ENCODE measurements around the gene SYNJ1.
"Not testable (repeated sequence)": the region's sequence is repeated elsewhere in the genome, so short reads cannot be mapped to it uniquely, and the experiment has no call there.

The SYNJ1 gene

GRCh38 chr21:32698286-32698685 lies 29.5 kb downstream of the SYNJ1 start:
- Histone ChIP-seq H3K27me3 (ENCODE audit: low read depth) (no peaks in the 10 kb centered on the region), H3K9me3 (no peaks in the 10 kb centered on the region), H3K4me3 (no peak overlapping the region), H3K4me1 (peaks cover 16% of the 10 kb centered on the region), H3K36me3 (replicated peaks) (no peaks in the 10 kb centered on the region; the same call in 1 of the 2 replicates)
- in situ Hi-C loops (cut with MboI; ENCODE audit: low sequenced_read_pairs) = no loop called here
- DNase-seq (ENCODE audit: low spot score in 2 of 2) = no peak

GRCh38 chr21:32695482-32695881 lies 32.3 kb downstream of the SYNJ1 start:
- DNase-seq (ENCODE audit: low spot score in 2 of 2); H3K36me3 ChIP-seq (replicated peaks); H3K9me3 ChIP-seq; H3K4me3 ChIP-seq; in situ Hi-C loops (cut with MboI; ENCODE audit: low sequenced_read_pairs); H3K27me3 ChIP-seq (ENCODE audit: low read depth); H3K4me1 ChIP-seq: not testable (repeated sequence)

GRCh38 chr21:32693581-32693980 lies 34.2 kb downstream of the SYNJ1 start:
- Histone ChIP-seq H3K36me3 (replicated peaks) (no peaks in the 10 kb centered on the region; the same call in 1 of the 2 replicates), H3K27me3 (ENCODE audit: low read depth) (no peaks in the 10 kb centered on the region), H3K4me3 (no peak overlapping the region), H3K9me3 (no peaks in the 10 kb centered on the region), H3K4me1 (no peaks in the 10 kb centered on the region)
- in situ Hi-C loops (cut with MboI; ENCODE audit: low sequenced_read_pairs) = no loop called here
- DNase-seq (ENCODE audit: low spot score in 2 of 2) = no peak

GRCh38 chr21:32690085-32690484 lies 37.7 kb downstream of the SYNJ1 start:
- in situ Hi-C loops (cut with MboI; ENCODE audit: low sequenced_read_pairs) = no loop called here
- no peak for DNase-seq (ENCODE audit: low spot score in 2 of 2)
- Histone ChIP-seq H3K36me3 (replicated peaks) (no peaks in the 10 kb centered on the region; the same call in 1 of the 2 replicates), H3K4me1 (no peaks in the 10 kb centered on the region), H3K27me3 (ENCODE audit: low read depth) (no peaks in the 10 kb centered on the region), H3K9me3 (no peaks in the 10 kb centered on the region), H3K4me3 (no peak overlapping the region)

GRCh38 chr21:32687643-32688345 lies 40.0 kb downstream of the SYNJ1 start:
- DNase-seq (ENCODE audit: low spot score in 2 of 2) = no peak
- no peaks in the 10 kb centered on the region for H3K9me3 ChIP-seq
- in situ Hi-C loops (cut with MboI; ENCODE audit: low sequenced_read_pairs) = no loop called here
- no peak overlapping the region for H3K4me3 ChIP-seq
- no peaks in the 10 kb centered on the region for H3K36me3 ChIP-seq (replicated peaks)
- H3K4me1 ChIP-seq = peaks cover under 1% of the 10 kb centered on the region; the same call in 1 of the 2 replicates
- H3K27me3 ChIP-seq (ENCODE audit: low read depth) = no peaks in the 10 kb centered on the region

GRCh38 chr21:32682696-32683474 lies 44.9 kb downstream of the SYNJ1 start:
- Histone ChIP-seq H3K36me3 (replicated peaks) (no peaks in the 10 kb centered on the region), H3K9me3 (no peaks in the 10 kb centered on the region), H3K4me3 (no peak overlapping the region), H3K27me3 (ENCODE audit: low read depth) (no peaks in the 10 kb centered on the region), H3K4me1 (peaks cover 7% of the 10 kb centered on the region)
- no peak for DNase-seq (ENCODE audit: low spot score in 2 of 2)
- in situ Hi-C loops (cut with MboI; ENCODE audit: low sequenced_read_pairs) = no loop called here

- Histone ChIP-seq H3K27me3 (ENCODE audit: low read depth) (no peaks in the 10 kb centered on the region), H3K36me3 (replicated peaks) (0 out of 2 replicates have a peak, but pooled peaks cover 3% of the 10 kb centered on the region), H3K9me3 (no peaks in the 10 kb centered on the region), H3K4me1 (no peaks in the 10 kb centered on the region), H3K4me3 (no peak overlapping the region)
- DNase-seq (ENCODE audit: low spot score in 2 of 2) = no peak
- in situ Hi-C loops (cut with MboI; ENCODE audit: low sequenced_read_pairs) = loop anchor here (25.0 kb wide), 1 partner anchor 513 kb away; no protein-coding TSS in a partner anchor
Measured at GRCh38 chr21:32674731-32675130, 53.1 kb downstream of the SYNJ1 start.

- no peaks in the 10 kb centered on the region for H3K27me3 ChIP-seq (ENCODE audit: low read depth)
- peaks cover 6% of the 10 kb centered on the region for H3K36me3 ChIP-seq (replicated peaks)
- no peak overlapping the region for H3K4me3 ChIP-seq
- no peak for DNase-seq (ENCODE audit: low spot score in 2 of 2)
- no peaks in the 10 kb centered on the region for H3K9me3 ChIP-seq
- no peaks in the 10 kb centered on the region for H3K4me1 ChIP-seq
- in situ Hi-C loops (cut with MboI; ENCODE audit: low sequenced_read_pairs) = loop anchor here (25.0 kb wide), 1 partner anchor 513 kb away; no protein-coding TSS in a partner anchor
Measured at GRCh38 chr21:32674038-32674437, 53.8 kb downstream of the SYNJ1 start.

GRCh38 chr21:32666258-32666657 lies 61.6 kb downstream of the SYNJ1 start:
- no peak for DNase-seq (ENCODE audit: low spot score in 2 of 2)
- no peaks in the 10 kb centered on the region for H3K4me1 ChIP-seq
- H3K36me3 ChIP-seq (replicated peaks) = peaks cover 28% of the 10 kb centered on the region
- in situ Hi-C loops (cut with MboI; ENCODE audit: low sequenced_read_pairs) = loop anchor here (25.0 kb wide), 1 partner anchor 521 kb away; no protein-coding TSS in a partner anchor
- H3K4me3 ChIP-seq = no peak overlapping the region
- no peaks in the 10 kb centered on the region for H3K9me3 ChIP-seq
- H3K27me3 ChIP-seq (ENCODE audit: low read depth) = no peaks in the 10 kb centered on the region

- in situ Hi-C loops (cut with MboI; ENCODE audit: low sequenced_read_pairs) = loop anchor here (25.0 kb wide), 1 partner anchor 523 kb away; no protein-coding TSS in a partner anchor
- not testable (repeated sequence) for H3K27me3 ChIP-seq (ENCODE audit: low read depth); H3K4me3 ChIP-seq; H3K4me1 ChIP-seq; H3K9me3 ChIP-seq; DNase-seq (ENCODE audit: low spot score in 2 of 2)
- H3K36me3 ChIP-seq (replicated peaks) = peaks cover 22% of the 10 kb centered on the region
Measured at GRCh38 chr21:32664095-32664494, 63.7 kb downstream of the SYNJ1 start.

- not testable (repeated sequence) for H3K9me3 ChIP-seq; H3K27me3 ChIP-seq (ENCODE audit: low read depth); H3K4me3 ChIP-seq; DNase-seq (ENCODE audit: low spot score in 2 of 2); H3K4me1 ChIP-seq
- in situ Hi-C loops (cut with MboI; ENCODE audit: low sequenced_read_pairs) = loop anchor here (25.0 kb wide), 1 partner anchor 525 kb away; no protein-coding TSS in a partner anchor
- H3K36me3 ChIP-seq (replicated peaks) = peaks cover 26% of the 10 kb centered on the region
Measured at GRCh38 chr21:32661981-32662380, 65.8 kb downstream of the SYNJ1 start.

- H3K4me1 ChIP-seq; H3K27me3 ChIP-seq (ENCODE audit: low read depth); H3K4me3 ChIP-seq; DNase-seq (ENCODE audit: low spot score in 2 of 2); H3K9me3 ChIP-seq: not testable (repeated sequence)
- in situ Hi-C loops (cut with MboI; ENCODE audit: low sequenced_read_pairs) = loop anchor here (25.0 kb wide), 1 partner anchor 526 kb away; no protein-coding TSS in a partner anchor
- peaks cover 26% of the 10 kb centered on the region for H3K36me3 ChIP-seq (replicated peaks)
Measured at GRCh38 chr21:32661026-32661782, 66.6 kb downstream of the SYNJ1 start.

GRCh38 chr21:32658524-32658923 lies 69.3 kb downstream of the SYNJ1 start:
- Histone ChIP-seq H3K4me3 (no peak overlapping the region), H3K36me3 (replicated peaks) (peaks cover 11% of the 10 kb centered on the region), H3K9me3 (no peaks in the 10 kb centered on the region), H3K27me3 (ENCODE audit: low read depth) (no peaks in the 10 kb centered on the region), H3K4me1 (no peaks in the 10 kb centered on the region)
- DNase-seq (ENCODE audit: low spot score in 2 of 2) = no peak
- in situ Hi-C loops (cut with MboI; ENCODE audit: low sequenced_read_pairs) = loop anchor here (10.0 to 25.0 kb wide), 2 partner anchors 166 to 529 kb away; no protein-coding TSS in a partner anchor
